B cell (primary cell): ENCODE measurements around the gene ITCH. TPM values are rescaled to one million over a fixed set of nuclear protein-coding genes. Genes with fewer than 3 reads are reported as not detected.
"Not testable (repeated sequence)": the region's sequence is repeated elsewhere in the genome, so short reads cannot be mapped to it uniquely, and the experiment has no call there.

Experiments used
- ATAC-seq: fragments of 200-7000 bp; cut with Tn5 transposase; one replicate; pipeline ENCODE4 v1.10.0; 2021; ENCODE audit warnings: low read depth, mild to moderate bottlenecking, moderate number of reproducible peaks, moderate library complexity
- CTCF ChIA-PET: fragments of 350-600 bp; sonication (Branson Sonifier 250); formaldehyde crosslinking; loops from one replicate; lab custom pipeline; 2021; ENCODE audit warnings: antibody characterized with exemption, inconsistent platforms; lab: Charles Lee
- POLR2A ChIA-PET: fragments of 350-600 bp; sonication (Branson Sonifier 250); formaldehyde crosslinking; loops from one replicate; lab custom pipeline; 2021; ENCODE audit warnings: antibody characterized with exemption; lab: Charles Lee
- DNase-seq: peaks from one replicate; pipeline ENCODE4 v3.0.0; 2013
- H2AFZ ChIP-seq: 2 replicates; pipeline ENCODE4 v1.6.1; 2012; ENCODE audit warnings: mild to moderate bottlenecking, low read depth, low read length; ENCODE audit not compliant: insufficient read depth, poor library complexity, severe bottlenecking
- H3K27ac ChIP-seq, 2 donors: 1 replicate in 1 of 2; 2 replicates in 1 of 2; pipeline ENCODE4 v1.5.1; 2012 to 2013; ENCODE audit warnings: low read length in 2 of 2, mild to moderate bottlenecking in 2 of 2, moderate library complexity in 1 of 2
- H3K27me3 ChIP-seq, 4 experiments: fragments of 200-600 bp in 1 of 4; sonication (generic) in 1 of 4; replicated peaks in 1 of 4; 1 replicate in 2 of 4; 2 replicates in 2 of 4; pipeline versions ENCODE4 v1.6.1 to v1.7.0; 2013 to 2016; ENCODE audit warnings: low read length in 3 of 4, mild to moderate bottlenecking in 2 of 4, mixed read lengths in 1 of 4, moderate library complexity in 1 of 4; ENCODE audit not compliant: insufficient read depth in 4 of 4, control insufficient read depth in 3 of 4; ENCODE audit errors: control extremely low read depth in 1 of 4
- H3K36me3 ChIP-seq, 2 experiments: replicated peaks in 1 of 2; 1 replicate in 1 of 2; 2 replicates in 1 of 2; pipeline versions ENCODE4 v1.6.1 to v1.7.1; 2013; ENCODE audit warnings: low read length in 1 of 2; ENCODE audit not compliant: insufficient read depth in 2 of 2, control insufficient read depth in 1 of 2; ENCODE audit errors: control extremely low read depth in 1 of 2, extremely low read depth in 1 of 2
- H3K4me1 ChIP-seq, 2 donors: fragments of 200-600 bp in 1 of 2; sonication (generic) in 1 of 2; 1 replicate in 1 of 2; 2 replicates in 1 of 2; pipeline versions ENCODE4 v1.5.1 to v1.6.1; 2013 to 2017; ENCODE audit warnings: low read length in 2 of 2; ENCODE audit not compliant: control insufficient read depth in 2 of 2, insufficient read depth in 2 of 2
- H3K4me2 ChIP-seq: replicated peaks from 2 replicates; pipeline ENCODE3; 2012; ENCODE audit warnings: mild to moderate bottlenecking, low read depth, low read length; ENCODE audit not compliant: poor library complexity, severe bottlenecking
- H3K4me3 ChIP-seq, 5 experiments: fragments of 200-600 bp in 1 of 5; sonication (generic) in 1 of 5; 1 replicate in 3 of 5; 2 replicates in 2 of 5; pipeline versions ENCODE4 v1.5.1 to v1.7.0; 2011 to 2016; ENCODE audit warnings: low read length in 4 of 5, mild to moderate bottlenecking in 4 of 5, low read depth in 2 of 5, control low read depth in 1 of 5, moderate library complexity in 1 of 5; ENCODE audit not compliant: insufficient read depth in 1 of 5; ENCODE audit errors: control extremely low read depth in 1 of 5, extremely low read depth in 1 of 5
- H3K79me2 ChIP-seq: fragments of 200-600 bp; sonication (generic); one replicate; pipeline ENCODE4 v1.6.0; 2016; ENCODE audit warnings: low read length; ENCODE audit not compliant: control insufficient read depth, insufficient read depth
- H3K9ac ChIP-seq: fragments of 200-600 bp; sonication (generic); 2 replicates; pipeline ENCODE4 v1.6.1; 2017; ENCODE audit warnings: mild to moderate bottlenecking, low read length, moderate library complexity
- H3K9me3 ChIP-seq, 3 donors: one replicate each; pipeline versions ENCODE4 v1.6.1 to v1.7.1; 2013; ENCODE audit warnings: low read length in 2 of 3; ENCODE audit not compliant: control insufficient read depth in 2 of 3, insufficient read depth in 1 of 3; ENCODE audit errors: control extremely low read depth in 1 of 3
- H4K20me1 ChIP-seq: 2 replicates; pipeline ENCODE4 v1.6.0; 2012; ENCODE audit warnings: mild to moderate bottlenecking, low read length; ENCODE audit not compliant: insufficient read depth, control insufficient read depth, poor library complexity, severe bottlenecking
- H3K27ac Mint-ChIP-seq: one replicate; pipeline ENCODE4 v1.8.0; 2021; ENCODE audit warnings: mixed read lengths
- H3K27me3 Mint-ChIP-seq: one replicate; pipeline ENCODE4 v1.8.0; 2021; ENCODE audit warnings: mixed read lengths
- H3K4me1 Mint-ChIP-seq: one replicate; pipeline ENCODE4 v1.8.0; 2021; ENCODE audit warnings: mixed read lengths
- H3K4me3 Mint-ChIP-seq: one replicate; pipeline ENCODE4 v1.8.0; 2021; ENCODE audit warnings: mixed read lengths
- H3K9me3 Mint-ChIP-seq: one replicate; pipeline ENCODE4 v1.8.0; 2022; ENCODE audit warnings: mixed read lengths; ENCODE audit not compliant: insufficient read depth
- EZH2 ChIP-seq: IDR thresholded peaks from 2 replicates; pipeline ENCODE4 v1.6.1; 2012; ENCODE audit warnings: borderline replicate concordance, low read depth, mild to moderate bottlenecking, moderate library complexity, low read length; ENCODE audit not compliant: insufficient read depth, poor library complexity, severe bottlenecking
- WGBS: methylation state at CpG from one replicate; pipeline ENCODE4 v1.1.5; 2013; ENCODE audit warnings: missing lambda C conversion rate; ENCODE audit not compliant: insufficient coverage; 5-methylcytosine and 5-hydroxymethylcytosine counted together
- intact Hi-C: fragments of 100-400 bp; cut with micrococcal nuclease; formaldehyde crosslinking; loops from one replicate; pipeline ENCODE4 v1.10.0; 2022
- polyA plus RNA-seq: library from polyadenylated mRNA; depleted of rRNA; stranded (reverse); fragments of >200 nt; gene quantifications from 2 replicates; pipeline ENCODE4 v1.2.3, GENCODE V29; 2012
- total RNA-seq, 2 donors: library from RNA; stranded (reverse); fragments of 120-200 nt in 1 of 2; gene quantifications; 1 replicate in 1 of 2; 2 replicates in 1 of 2; pipeline versions ENCODE4 v1.2.3 to v1.2.4, GENCODE V29; 2013 to 2022
- TF ChIP-seq, protein P1 (sequence below): fragments of 200-600 bp; IDR thresholded peaks from one replicate; pipeline ENCODE4 v1.8.0; 2022; ENCODE audit warnings: antibody characterized with exemption, mild to moderate bottlenecking

Gene ITCH
- total and polyA plus RNA-seq, 2 donors (not counting 1 experiment from before 2014, with no cell fraction given): 10.0 to 110 TPM

DNA sequence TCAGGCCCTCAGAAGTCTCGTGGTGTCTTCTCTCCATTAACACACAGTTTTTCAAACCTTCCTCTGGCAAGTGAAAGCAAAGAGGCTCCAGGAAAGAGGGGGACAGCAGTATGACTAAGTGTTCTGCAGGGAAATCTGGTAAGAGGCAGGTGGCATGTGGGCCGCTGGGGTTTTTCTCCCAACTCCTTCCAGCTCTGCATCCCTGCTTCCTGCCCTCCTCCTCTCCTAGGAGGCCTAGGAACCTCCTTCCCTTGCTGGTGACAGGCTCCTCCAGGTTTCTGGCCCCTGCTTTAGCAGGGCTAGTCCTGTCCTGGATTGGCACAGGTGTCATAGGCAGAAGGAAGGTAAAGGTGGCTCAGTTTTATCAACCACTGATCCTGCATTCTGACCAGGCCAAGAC lies 7.6 kb upstream of the ITCH start:
- ATAC-seq: no peak
- Histone ChIP-seq H3K9me3 (no peaks in the 10 kb centered on the region), H3K27me3 (no peaks in the 10 kb centered on the region), H3K4me3 (no peak overlapping the region), H2AFZ (no peak overlapping the region), H3K36me3 (no peaks in the 10 kb centered on the region), H3K9ac (no peak overlapping the region), H3K27ac (no peak overlapping the region), H3K4me2 (no peak overlapping the region), H3K4me1 (no peaks in the 10 kb centered on the region), H3K79me2 (no peaks in the 10 kb centered on the region), H4K20me1 (no peaks in the 10 kb centered on the region)
- no peak for DNase-seq
- ChIA-PET CTCF (no interaction called here), POLR2A (no interaction called here)
- WGBS: no CpG with 5 or more reads among the region's 2 CpGs
- Mint-ChIP-seq H3K9me3 (no peaks in the 10 kb centered on the region), H3K4me3 (no peak overlapping the region), H3K27me3 (no peaks in the 10 kb centered on the region), H3K27ac (no peak overlapping the region), H3K4me1 (no peaks in the 10 kb centered on the region)
- no peak for TF ChIP-seq EZH2
- TF ChIP-seq, protein P1, sequence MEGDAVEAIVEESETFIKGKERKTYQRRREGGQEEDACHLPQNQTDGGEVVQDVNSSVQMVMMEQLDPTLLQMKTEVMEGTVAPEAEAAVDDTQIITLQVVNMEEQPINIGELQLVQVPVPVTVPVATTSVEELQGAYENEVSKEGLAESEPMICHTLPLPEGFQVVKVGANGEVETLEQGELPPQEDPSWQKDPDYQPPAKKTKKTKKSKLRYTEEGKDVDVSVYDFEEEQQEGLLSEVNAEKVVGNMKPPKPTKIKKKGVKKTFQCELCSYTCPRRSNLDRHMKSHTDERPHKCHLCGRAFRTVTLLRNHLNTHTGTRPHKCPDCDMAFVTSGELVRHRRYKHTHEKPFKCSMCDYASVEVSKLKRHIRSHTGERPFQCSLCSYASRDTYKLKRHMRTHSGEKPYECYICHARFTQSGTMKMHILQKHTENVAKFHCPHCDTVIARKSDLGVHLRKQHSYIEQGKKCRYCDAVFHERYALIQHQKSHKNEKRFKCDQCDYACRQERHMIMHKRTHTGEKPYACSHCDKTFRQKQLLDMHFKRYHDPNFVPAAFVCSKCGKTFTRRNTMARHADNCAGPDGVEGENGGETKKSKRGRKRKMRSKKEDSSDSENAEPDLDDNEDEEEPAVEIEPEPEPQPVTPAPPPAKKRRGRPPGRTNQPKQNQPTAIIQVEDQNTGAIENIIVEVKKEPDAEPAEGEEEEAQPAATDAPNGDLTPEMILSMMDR: no peak
- intact Hi-C loops: no loop called here

DNA sequence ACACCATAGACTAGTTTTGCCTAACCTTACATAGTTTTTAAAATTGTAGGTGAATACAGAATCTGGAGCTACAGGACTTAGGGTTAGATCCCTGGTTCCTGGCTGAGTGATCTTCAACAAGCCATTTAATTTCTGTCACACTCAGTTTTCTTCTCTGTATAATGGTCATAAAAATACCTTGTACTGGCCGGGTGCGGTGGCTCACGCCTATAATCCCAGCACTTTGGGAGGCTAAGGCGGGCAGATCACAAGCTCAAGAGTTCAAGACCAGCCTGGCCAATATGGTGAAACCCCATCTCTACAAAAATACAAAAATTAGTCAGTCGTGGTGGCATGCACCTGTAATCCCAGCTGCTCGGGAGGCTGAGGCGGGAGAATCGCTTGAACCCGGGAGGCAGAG lies 3.3 kb upstream of the ITCH start:
- intact Hi-C loops: loop anchor here (10.0 kb wide), 1 partner anchor 55 kb away; no protein-coding TSS in a partner anchor
- H2AFZ ChIP-seq, H3K27ac Mint-ChIP-seq, H3K4me3 Mint-ChIP-seq, DNase-seq, CTCF ChIA-PET, H3K4me3 ChIP-seq, H3K9me3 ChIP-seq, H3K36me3 ChIP-seq, H3K4me2 ChIP-seq, POLR2A ChIA-PET, H3K27ac ChIP-seq, ATAC-seq, H3K9me3 Mint-ChIP-seq, H3K27me3 Mint-ChIP-seq, H3K9ac ChIP-seq, H3K27me3 ChIP-seq, H4K20me1 ChIP-seq: not testable (repeated sequence)
- peaks cover 14% of the 10 kb centered on the region for H3K4me1 Mint-ChIP-seq
- Histone ChIP-seq H3K4me1 (peaks cover 13 to 15% of the 10 kb centered on the region in 2 donors), H3K79me2 (peaks cover 19% of the 10 kb centered on the region)
- 100% methylated on average over 6 of the region's 9 CpGs for WGBS
